RPMI8226 (cell line): ENCODE results near the gene OCLN.
"Not testable (repeated sequence)": the region's sequence is repeated elsewhere in the genome, so short reads cannot be mapped to it uniquely, and the experiment has no call there.

ENCODE experiments used
- DNase-seq: peaks from one replicate; pipeline ENCODE4 v3.0.0-alpha.2; 2015

OCLN gene

GRCh38 chr5:69530561-69531405 is 38.2 kb downstream of the OCLN start:
- DNase-seq: no peak

- no peak for DNase-seq
These were observed 38.8 kb downstream of the OCLN start for GRCh38 chr5:69531406-69531801.

GRCh38 chr5:69537911-69538310 is 45.3 kb downstream of the OCLN start:
- not testable (repeated sequence) for DNase-seq

GRCh38 chr5:69538735-69539134 is 46.1 kb downstream of the OCLN start:
- not testable (repeated sequence) for DNase-seq

- not testable (repeated sequence) for DNase-seq
These were observed 48.8 kb downstream of the OCLN start for GRCh38 chr5:69541347-69541746.

GRCh38 chr5:69542838-69543618 is 50.4 kb downstream of the OCLN start:
- not testable (repeated sequence) for DNase-seq

GRCh38 chr5:69544602-69545001 is 52.0 kb downstream of the OCLN start:
- DNase-seq: not testable (repeated sequence)

- peak; percentile 87 for DNase-seq
These were observed 67.3 kb downstream of the OCLN start, which contains the start of gene GTF2H2C for GRCh38 chr5:69559908-69560330. TSS of gene GTF2H2C (plus strand) at chr5:69560191. CDS start at chr5:69565133, 4,942 bp downstream.

- DNase-seq: peak; percentile 2
These were observed 68.2 kb downstream of the OCLN start for GRCh38 chr5:69560587-69561431.

- not testable (repeated sequence) for DNase-seq
These were observed 73.6 kb downstream of the OCLN start for GRCh38 chr5:69566172-69566571.

GRCh38 chr5:69568072-69568471 is 75.5 kb downstream of the OCLN start:
- not testable (repeated sequence) for DNase-seq

GRCh38 chr5:69583356-69583755 is 90.8 kb downstream of the OCLN start:
- DNase-seq: not testable (repeated sequence)

- not testable (repeated sequence) for DNase-seq
These were observed 103.7 kb downstream of the OCLN start for GRCh38 chr5:69596114-69596840.

GRCh38 chr5:69601947-69602346 is 109.4 kb downstream of the OCLN start:
- not testable (repeated sequence) for DNase-seq

GRCh38 chr5:69606839-69607238 is 114.2 kb downstream of the OCLN start:
- DNase-seq: not testable (repeated sequence)
